Limb (tissue), 2 donors: ENCODE measurements around the gene FOCAD.

Source experiments
- DNase-seq, 2 donors: peaks; one replicate each; pipeline ENCODE4 v3.0.0-alpha.2; 2016; ENCODE audit errors: extremely low spot score in 2 of 2

Gene FOCAD

GRCh38 chr9:20791682-20792081 is 107.6 kb downstream of the FOCAD start:
- no peak for DNase-seq

GRCh38 chr9:20804489-20805250 is 120.6 kb downstream of the FOCAD start:
- DNase-seq = no peak

- DNase-seq = no peak
Observed at GRCh38 chr9:20805766-20806165, 121.7 kb downstream of the FOCAD start.

DNA sequence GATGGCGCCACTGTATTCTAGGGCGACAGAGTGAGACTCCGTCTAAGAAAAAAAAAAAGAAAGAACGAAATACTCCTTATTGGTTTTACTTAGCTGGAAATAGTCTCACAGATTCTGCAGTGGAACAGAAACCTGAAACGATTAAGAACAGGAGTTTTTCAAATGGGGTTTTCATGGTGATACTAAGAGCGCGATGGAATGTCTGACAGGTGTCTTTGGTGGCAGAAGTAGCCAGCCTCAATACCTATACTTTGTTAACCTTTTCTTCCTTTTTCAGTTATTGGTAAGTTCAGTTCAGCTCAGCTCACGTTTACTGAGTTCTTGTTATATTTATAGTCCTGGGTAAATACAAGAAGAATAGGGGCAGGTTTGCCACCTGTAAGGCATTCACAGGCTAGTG is 123.9 kb downstream of the FOCAD start:
- DNase-seq = no peak

DNA sequence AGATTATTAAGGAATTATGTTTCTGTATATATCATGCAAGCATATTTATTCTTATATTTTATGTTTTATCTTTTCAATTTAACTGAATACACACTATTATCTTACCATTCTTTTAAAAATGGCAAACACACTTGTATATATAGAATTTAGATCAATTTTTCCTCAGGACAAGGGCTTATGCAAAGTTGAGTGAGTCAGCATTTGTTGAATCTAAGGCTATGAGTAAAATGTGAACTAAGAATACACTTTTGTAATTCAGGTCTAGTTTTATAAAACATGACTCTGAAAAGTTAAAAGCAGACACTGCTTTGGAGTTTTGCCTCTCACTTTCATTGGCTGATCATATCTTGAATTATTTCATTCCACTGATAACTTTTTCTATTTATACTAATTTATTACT is 127.8 kb downstream of the FOCAD start:
- DNase-seq = no peak

DNA sequence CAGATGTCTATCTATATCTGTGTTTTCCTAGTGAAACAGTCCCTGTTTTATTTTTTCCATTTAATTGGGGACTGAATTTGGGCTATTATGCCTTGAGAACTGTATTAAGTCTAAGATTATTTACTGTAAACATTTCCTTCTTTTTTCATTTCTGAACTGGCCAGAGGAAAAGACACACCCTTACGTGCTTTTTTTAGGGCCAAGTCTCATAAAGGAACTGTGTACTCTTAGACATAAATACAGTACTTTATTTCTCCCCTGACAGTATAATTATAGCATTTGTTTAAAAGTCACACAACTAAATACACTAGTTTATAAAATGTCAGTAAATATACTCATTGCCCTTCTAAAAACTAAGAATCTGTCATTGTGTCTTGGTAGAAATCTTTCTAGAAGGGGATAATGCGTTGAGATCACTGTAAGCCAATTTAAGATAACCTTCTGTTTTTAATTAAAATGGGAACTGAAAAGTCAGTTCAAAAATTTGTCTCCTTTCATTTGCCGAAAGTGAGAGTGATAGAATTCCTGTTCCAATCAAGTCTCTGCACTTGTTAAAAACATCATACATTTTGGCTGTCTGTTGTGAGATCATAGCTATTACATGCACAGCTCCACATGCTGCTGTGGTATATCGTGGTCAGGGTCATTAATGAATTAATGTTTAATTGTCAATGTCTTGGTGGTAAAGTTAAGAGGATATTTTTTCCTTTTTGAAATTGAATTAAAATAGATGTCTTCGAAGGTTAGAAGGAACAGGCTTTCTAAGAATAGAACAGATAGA is 132.1 kb downstream of the FOCAD start:
- no peak for DNase-seq

DNA sequence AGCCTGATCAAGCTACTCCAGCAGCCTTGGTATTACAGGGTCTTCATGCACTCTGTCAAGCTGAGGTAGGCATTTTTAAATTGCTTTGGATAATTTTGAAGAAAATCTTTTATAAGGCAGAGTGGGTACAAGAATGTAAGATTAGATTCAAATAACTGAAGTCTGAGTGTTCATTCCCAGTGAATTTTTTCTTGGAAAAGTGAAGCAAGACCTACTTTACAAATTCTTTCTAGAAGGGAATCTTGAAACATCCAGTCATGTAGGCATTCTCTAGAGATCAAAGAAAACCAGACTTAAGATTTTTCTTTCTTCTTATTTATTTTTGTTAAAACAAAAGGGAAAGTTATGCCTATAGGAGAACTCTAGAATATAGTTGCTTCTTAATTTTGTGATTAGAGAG is 139.0 kb downstream of the FOCAD start:
- DNase-seq = no peak

GRCh38 chr9:20831028-20831427 is 147.0 kb downstream of the FOCAD start:
- no peak for DNase-seq

- no peak for DNase-seq
Observed at GRCh38 chr9:20832775-20833174, 148.7 kb downstream of the FOCAD start.

DNA sequence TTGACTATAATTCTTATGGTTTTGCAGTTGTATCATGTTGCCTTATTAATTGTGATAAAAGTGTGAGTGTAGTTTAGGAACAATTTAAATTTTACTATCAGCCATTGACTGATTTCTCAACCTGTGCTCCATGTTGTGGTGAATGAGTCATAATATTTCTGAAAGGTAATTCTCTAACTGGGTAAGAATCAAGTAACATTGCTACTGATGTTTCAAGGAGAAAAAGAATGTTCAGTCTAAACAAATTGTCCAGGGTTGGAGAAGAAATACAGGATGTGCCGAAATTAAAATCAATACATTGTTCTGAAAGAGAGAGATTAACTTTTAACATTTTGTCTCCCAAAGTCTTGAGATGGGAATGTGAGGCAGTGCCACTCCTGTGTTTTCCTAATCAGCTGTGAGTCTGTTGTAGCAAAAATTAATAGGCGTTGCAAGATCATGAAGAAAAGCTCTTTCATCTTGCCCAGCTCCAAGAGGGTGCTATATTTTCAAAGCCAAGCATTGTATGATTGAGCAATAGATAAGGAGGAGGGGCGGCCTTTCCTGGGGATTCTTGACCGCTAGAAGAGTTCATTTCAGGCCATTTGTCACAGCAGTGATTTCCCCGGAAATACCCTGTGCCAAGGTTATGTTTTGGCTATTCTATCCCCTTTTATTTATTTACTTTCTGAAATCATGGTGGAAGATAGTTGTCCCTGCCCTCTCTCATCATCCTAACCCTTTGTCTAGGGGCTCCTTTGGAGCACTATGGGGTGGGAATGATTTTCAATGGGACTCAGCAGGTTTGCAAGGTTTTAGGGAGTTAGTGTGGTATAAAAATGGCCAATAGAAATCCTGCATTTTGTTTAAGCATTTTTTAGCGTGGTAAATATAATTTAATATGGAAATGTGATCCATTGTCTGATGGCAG is 151.6 kb downstream of the FOCAD start:
- no peak for DNase-seq

DNA sequence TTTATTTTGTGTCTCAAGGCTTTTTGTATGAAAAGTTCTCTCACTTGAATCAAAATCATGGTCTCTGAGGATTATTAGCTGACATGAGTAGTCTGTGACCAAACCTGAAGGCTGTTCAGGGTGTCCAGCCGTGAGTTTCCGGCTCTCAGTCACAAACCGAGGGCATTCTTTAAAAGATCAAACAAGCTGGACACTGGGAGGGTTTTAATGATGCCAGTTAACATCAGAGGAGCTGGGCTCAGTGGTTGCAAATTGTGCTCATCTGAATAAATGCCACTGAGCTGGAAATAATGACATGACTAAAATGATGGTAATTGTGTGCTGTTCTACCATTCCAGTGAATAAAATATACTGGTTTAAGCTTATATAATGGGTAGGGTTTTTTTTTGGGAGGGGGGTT is 153.1 kb downstream of the FOCAD start:
- no peak for DNase-seq

- DNase-seq = no peak
Observed at GRCh38 chr9:20838218-20838617, 154.2 kb downstream of the FOCAD start.

DNA sequence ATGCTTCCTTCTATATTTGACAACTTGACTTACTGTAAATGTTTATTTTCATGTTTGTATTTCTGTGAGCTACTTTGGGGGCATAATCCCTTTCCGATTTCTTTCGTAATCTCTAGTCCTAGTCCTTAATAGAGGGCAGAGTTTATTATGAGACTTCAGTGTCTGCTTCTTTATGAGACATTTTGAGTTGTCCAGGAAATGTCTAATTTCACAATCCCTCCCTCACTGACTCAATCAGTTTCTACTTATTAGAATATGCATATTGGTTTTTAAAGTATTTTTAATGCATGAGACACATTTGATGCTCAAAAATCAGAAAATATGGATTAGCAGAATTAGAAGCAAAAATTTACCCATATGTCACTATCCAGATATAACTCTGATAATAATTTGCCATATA is 160.9 kb downstream of the FOCAD start:
- DNase-seq = no peak

DNA sequence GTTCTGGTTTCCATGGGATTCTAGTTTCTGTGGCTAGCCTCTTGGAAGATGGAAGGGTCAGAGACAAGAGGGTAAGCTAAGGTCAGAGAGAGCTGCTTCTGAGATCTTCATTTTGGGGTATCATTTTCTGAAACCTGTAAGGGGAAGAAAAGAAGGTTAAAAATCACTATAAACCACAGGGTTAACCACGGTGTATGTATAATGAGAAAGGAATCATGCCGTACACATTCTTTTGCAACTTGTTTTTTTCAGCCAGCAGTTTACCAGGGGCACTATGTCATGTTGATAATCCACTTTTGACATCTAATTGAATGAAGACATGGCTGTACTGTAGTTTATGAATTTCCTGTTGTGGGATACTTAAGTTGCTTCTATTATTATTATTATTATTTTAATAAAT is 164.4 kb downstream of the FOCAD start:
- no peak for DNase-seq

- DNase-seq = no peak
Observed at GRCh38 chr9:20853866-20854265, 169.8 kb downstream of the FOCAD start.

GRCh38 chr9:20854444-20854843 is 170.4 kb downstream of the FOCAD start:
- DNase-seq = no peak

GRCh38 chr9:20863945-20864344 is 179.9 kb downstream of the FOCAD start:
- DNase-seq = no peak

- no peak for DNase-seq
Observed at GRCh38 chr9:20865347-20865746, 181.3 kb downstream of the FOCAD start.

GRCh38 chr9:20870115-20870514 is 186.1 kb downstream of the FOCAD start:
- no peak for DNase-seq

DNA sequence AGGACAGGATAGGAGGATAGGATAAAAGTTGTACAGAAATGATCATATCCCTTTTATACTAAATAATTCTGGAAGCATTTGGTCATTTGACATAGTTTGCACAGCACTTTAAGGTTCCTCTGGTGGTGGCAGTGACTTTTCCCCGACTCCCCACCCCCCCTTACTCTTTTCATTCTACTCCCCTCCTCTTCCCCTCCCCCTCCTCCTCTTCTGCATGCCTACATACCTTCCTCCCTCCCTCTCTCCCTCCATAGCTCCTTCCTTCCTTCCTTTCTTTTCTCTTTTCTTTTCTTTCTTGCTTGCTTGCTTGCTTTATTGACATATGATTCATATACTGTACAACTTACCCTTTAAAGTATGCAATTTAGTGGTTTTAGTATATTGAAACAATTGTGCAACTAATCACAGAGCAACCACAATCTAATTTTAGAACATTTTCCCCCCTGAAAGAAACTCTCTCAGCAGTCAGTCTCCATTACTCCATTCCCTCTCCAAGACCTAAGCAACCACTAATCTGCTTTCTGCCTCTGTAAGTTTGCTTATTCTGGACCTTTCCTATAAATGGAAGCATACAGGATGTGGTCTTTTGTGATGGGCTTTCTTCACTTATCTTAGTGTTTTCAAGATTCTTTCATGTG is 188.4 kb downstream of the FOCAD start:
- no peak for DNase-seq

DNA sequence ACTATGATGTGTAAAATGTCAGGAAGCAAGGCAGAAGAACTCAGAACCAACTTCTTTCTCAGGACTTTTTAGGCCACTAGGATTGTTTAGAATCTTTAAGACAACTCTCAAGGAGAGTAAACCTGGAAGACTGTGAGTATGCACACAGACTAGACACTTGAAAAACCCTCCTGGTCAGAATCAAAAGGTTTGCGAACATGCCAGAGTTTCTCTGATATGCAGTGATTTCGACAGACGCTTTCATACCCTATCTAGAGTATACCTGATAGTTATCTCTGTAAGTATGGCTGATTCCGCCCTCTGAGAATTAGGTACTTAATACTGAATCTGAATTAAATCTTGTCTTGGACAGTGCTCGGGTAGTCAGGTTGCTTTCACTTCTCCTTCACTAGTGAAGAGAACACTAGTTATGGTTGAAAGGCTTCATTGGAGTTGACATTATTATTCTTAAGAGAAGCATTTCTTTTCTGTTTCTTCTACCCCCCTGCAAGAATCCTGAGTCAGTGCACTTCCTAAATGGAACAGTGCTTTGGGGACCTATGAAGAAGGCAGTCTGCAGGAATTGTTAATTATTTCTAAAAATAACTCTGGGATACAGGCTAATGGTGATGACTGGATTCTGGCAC is 189.3 kb downstream of the FOCAD start:
- no peak for DNase-seq
